Measurements from ENCODE around the gene TIMM9.
"Not testable (repeated sequence)": the region's sequence is repeated elsewhere in the genome, so short reads cannot be mapped to it uniquely, and the experiment has no call there.

The TIMM9 gene

DNA sequence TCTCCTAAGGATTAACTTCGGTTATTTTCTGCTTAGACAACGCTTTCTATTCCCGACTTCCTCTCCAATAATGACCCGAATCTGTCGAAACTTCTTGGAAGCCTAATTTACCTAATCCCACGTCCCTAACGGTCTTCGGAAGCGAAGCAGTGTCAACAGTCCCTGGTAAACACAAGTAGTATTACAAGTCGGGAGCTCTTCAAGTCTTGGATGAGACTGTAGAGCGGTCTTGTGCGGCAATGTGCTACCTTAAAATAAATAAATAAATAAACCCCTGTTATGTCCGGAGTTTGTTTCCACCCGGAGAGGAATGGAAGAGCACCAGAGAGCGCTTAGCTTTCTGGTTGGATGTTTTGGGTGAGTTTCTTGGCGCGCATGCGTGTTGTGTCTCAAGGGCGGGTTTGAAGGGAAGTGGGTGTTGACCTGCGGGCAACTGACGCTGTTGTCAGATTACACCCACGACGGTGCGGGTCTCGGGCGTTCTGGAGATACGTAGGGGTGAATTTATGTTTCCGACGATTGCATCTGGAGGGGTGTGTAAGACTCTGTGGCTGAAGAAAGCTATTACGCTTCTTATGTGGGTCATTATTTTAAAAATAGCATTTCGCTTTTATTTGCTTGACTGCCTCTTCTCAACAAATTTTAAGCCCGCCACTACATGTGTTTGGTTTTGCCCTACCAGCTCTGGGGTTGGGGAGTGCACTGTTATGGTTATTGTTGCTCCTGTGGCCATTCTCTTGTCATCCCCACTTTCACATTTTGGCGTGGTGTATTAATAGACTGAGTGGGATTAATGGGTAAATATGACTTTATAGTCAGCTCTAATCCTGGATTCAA lies at the start of gene TIMM9, which contains the start of gene KIAA0586:
Gene TIMM9, minus strand, starts transcription at position 251 of the 837 bp plus-strand sequence. CDS start 15,586 bp downstream, outside the sequence.
Gene KIAA0586, plus strand, starts transcription at position 439 of the 837 bp plus-strand sequence. CDS start 546 bp downstream, outside the sequence.
- in situ Hi-C loops (cut with HindIII; ENCODE audit: low sequenced_read_pairs) = no loop called here

- in situ Hi-C loops (cut with HindIII; ENCODE audit: low sequenced_read_pairs) = no loop called here
Observed at GRCh38 chr14:58476320-58476719, 49.0 kb upstream of the TIMM9 start.

DNA sequence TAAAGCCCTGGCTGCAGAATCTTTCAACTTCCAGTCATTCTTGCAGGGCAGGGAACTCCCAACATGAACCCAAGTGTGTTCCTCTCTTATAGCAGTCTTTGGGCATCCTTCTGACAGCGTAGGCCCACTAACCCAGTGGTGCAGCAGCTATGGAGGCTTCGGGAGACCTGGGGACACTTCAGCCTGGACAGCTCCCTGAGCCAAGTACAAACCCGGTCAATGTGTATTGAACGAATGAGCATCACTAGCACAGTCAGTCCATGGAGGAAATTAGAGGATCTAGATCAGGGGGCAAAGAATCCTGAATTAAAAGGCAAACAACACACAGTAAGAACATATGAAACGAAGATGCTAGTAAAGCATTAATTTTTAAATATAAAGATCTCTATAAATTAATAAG lies 42.0 kb upstream of the TIMM9 start:
- in situ Hi-C loops (cut with HindIII; ENCODE audit: low sequenced_read_pairs) = no loop called here

DNA sequence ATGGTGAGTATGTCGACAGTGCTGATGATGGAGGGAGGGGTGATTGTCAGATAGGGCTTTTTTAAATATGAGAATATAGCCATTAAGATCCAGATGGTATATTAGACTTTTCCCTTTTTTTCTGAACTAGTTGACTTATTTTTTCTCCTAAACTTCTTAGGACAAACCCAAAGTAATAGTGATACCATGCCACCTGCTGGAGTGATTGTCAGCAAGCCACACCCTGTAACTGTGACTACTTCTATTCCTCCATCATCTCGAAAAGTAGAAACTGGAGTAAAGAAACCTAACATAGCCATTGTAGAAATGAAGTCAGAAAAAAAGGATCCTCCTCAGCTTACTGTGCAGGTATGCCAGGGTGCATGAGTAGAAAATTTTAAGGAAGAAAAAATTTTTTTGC lies 40.2 kb upstream of the TIMM9 start:
- in situ Hi-C loops (cut with HindIII; ENCODE audit: low sequenced_read_pairs) = no loop called here

GRCh38 chr14:58466459-58466858 lies 39.1 kb upstream of the TIMM9 start:
- in situ Hi-C loops (cut with HindIII; ENCODE audit: low sequenced_read_pairs) = no loop called here

DNA sequence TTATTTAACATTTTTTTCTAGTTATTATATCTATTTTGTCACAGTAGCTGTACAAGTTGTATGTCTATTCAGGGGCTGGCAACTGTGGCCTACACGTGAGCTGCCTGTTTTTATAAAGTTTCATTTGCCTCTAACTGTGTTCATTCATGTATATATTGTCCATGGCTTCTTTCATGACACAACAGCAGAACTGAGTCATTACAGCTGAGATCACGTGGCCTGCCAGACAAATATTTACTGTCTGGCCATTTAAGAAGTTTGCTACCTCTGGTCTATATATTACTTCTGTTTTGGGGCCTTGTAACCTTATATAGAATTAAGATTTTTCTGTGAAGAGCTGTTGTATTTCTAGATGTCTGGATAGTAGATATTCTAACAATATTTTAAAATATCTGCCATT lies 38.1 kb upstream of the TIMM9 start:
- in situ Hi-C loops (cut with HindIII; ENCODE audit: low sequenced_read_pairs) = no loop called here

GRCh38 chr14:58464652-58465051 lies 37.3 kb upstream of the TIMM9 start:
- in situ Hi-C loops (cut with HindIII; ENCODE audit: low sequenced_read_pairs) = no loop called here

- in situ Hi-C loops (cut with HindIII; ENCODE audit: low sequenced_read_pairs) = no loop called here
Observed at GRCh38 chr14:58463147-58463546, 35.8 kb upstream of the TIMM9 start.

DNA sequence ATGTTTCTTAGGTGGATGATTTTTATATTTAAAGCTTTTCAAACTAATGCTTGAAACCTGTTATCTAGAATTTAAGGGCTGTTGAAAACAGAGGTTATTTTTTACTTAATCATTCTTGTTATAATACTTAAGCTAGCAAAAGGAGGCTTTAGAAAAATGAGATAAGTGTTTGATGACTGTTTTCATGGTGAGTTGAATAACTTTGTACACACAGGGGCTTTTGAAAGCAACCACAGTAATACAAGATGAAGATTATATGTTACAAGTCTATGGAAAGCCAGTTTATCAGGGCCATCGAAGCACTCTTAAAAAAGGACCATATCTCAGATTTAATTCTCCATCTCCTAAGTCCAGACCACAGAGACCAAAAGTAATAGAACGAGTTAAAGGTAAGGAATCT lies 33.4 kb upstream of the TIMM9 start:
- in situ Hi-C loops (cut with HindIII; ENCODE audit: low sequenced_read_pairs) = no loop called here

GRCh38 chr14:58455593-58456265 lies 28.4 kb upstream of the TIMM9 start:
- in situ Hi-C loops (cut with HindIII; ENCODE audit: low sequenced_read_pairs) = no loop called here

DNA sequence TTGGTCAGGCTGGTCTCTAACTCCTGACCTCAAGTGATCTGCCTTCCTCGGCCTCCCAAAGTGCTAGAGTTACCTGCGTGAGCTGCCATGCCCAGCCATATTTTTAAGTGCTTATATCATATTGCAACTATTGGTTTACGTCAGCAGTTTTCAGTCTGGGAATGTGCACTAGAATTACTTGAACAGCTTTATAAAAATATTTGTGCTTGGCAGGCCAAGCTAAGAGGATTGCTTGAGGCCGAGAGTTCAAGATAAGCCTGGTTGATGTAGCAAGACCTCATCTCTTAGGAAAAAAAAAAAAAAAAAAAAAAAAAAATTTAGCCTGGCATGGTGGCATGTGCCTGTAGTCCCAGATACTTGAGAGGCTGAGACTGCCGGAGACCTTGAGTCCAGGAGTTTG lies 17.3 kb upstream of the TIMM9 start:
- in situ Hi-C loops (cut with HindIII; ENCODE audit: low sequenced_read_pairs) = no loop called here

GRCh38 chr14:58439476-58439875 lies 12.1 kb upstream of the TIMM9 start:
- in situ Hi-C loops (cut with HindIII; ENCODE audit: low sequenced_read_pairs) = no loop called here

DNA sequence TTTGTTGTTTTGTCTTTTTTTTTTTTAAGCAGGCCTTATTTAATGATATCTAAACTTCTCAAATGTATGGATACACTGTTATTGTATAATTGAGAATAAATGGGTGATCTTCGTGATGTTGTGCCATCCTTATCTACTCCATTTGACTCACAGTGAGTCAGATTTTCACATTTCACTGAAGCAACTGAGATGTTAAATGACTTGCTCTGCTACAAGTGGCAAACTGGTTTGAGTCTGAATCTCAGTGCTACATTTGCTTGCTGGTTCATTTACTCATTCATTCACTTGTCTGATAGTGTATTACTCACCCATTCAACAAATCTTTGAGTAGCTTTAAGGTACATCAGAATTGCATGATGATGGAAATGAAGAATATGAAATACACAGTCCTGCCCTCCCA lies 2.8 kb upstream of the TIMM9 start:
- in situ Hi-C loops (cut with HindIII; ENCODE audit: low sequenced_read_pairs) = no loop called here

GRCh38 chr14:58428118-58428683 lies 870 bp upstream of the TIMM9 start:
- in situ Hi-C loops (cut with HindIII; ENCODE audit: low sequenced_read_pairs) = no loop called here

DNA sequence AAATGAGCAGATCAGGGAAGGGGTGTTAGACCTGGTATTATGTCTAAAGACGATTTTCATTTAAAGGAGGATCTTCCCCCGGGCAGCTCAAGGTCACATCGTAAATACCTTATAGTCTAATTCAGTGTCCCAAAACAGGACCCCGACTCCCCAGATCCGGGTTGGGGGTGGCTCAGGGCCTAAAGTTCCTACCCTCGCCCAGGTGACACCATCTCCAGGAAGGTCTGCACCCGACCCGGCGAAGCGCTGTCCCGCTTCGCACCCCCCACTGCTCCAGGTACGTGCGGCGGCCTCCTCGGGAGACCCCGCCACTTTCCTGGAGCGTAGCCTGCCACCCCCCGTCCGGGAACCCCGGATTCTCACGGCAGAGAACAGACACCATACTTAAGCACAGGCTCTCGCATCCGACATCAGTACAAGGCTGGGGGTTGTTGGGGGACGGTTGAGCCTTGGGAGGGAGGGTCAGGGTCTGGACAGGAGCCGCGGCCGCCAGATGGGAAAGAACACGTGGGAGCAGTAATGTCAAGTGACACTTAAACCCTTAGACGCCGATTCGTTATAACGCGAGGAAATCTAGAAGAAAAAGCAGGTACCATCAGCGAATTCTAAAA lies 556 bp downstream of the TIMM9 start:
- in situ Hi-C loops (cut with HindIII; ENCODE audit: low sequenced_read_pairs) = no loop called here

GRCh38 chr14:58416934-58417333 lies 10.4 kb downstream of the TIMM9 start:
- in situ Hi-C loops (cut with HindIII; ENCODE audit: low sequenced_read_pairs) = not testable (repeated sequence)

GRCh38 chr14:58415636-58416547 lies 11.4 kb downstream of the TIMM9 start:
- in situ Hi-C loops (cut with HindIII; ENCODE audit: low sequenced_read_pairs) = no loop called here

DNA sequence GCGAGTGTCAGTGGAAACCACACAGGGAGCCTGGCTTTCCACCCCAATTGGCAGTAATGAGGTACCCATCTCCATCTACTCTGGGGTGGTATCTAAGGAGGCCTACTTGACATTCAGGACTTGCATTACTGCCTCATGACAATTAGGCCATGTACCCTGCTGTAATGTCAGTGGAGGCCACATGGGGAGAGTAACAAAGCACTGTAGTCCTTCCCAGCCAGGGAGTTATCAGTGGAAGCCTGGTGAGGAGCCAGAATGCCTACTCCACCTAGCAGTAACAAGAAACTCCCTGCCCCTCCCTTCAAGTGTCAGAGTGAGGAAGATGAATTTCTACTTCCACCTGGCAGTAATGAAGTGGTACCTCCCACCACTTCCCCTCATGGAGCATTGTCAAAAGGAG lies 12.5 kb downstream of the TIMM9 start:
- in situ Hi-C loops (cut with HindIII; ENCODE audit: low sequenced_read_pairs) = no loop called here

- in situ Hi-C loops (cut with HindIII; ENCODE audit: low sequenced_read_pairs) = no loop called here
Observed at GRCh38 chr14:58408681-58409215, 18.6 kb downstream of the TIMM9 start.

DNA sequence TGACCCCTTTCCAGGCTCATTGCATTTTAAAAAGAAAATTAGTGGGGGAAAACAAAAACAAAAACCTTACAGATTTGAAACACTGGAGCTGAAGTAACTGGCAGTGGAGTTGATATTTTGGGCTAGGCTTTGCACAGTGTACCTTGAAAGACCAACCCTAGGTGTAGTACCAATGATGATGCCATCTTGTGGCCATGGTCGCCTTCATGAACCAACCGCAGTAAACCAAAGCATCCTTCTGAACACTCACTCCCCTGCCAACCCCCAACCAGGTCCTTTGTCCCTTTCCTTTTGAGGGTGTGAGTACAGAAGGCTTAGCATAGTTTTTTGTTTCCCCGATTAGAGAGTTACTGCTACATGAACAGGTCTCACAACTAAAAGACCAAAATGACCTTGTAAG lies 25.7 kb downstream of the TIMM9 start:
- in situ Hi-C loops (cut with HindIII; ENCODE audit: low sequenced_read_pairs) = no loop called here
